Tracheal epithelial cell (primary cell): ENCODE data around the gene FXR1. TPM values are rescaled to one million over a fixed set of nuclear protein-coding genes. Genes with fewer than 3 reads are reported as not detected.

Experiments
- total RNA-seq: library from RNA; depleted of rRNA; stranded (reverse); fragments of >200 nt; gene quantifications from 2 replicates; pipeline ENCODE4 v1.2.1, GENCODE V29; 2014

Gene FXR1
- total RNA-seq: 89.6 and 89.9 TPM in 2 replicates

GRCh38 chr3:180912304-180913296 is at the start of gene FXR1:
TSS of gene FXR1 (plus strand) at chr3:180912670. CDS start at chr3:180912686, 16 bp downstream.

GRCh38 chr3:180989291-180990163 is 77.1 kb downstream of the FXR1 start, which contains the start of gene DNAJC19:
TSS of gene DNAJC19 (minus strand) at chr3:180989736. CDS start at chr3:180989602, 134 bp downstream.

Other genes starting within 250 kb of the FXR1 start
- gene CCDC39, start 233.2 kb upstream of the FXR1 start, total RNA-seq: not detected in 2 replicates
- 24.3 and 36.6 TPM in 2 replicates for gene DNAJC19, start 77.1 kb downstream of the FXR1 start, total RNA-seq